ENCODE data around the gene EYS.

The EYS gene

DNA sequence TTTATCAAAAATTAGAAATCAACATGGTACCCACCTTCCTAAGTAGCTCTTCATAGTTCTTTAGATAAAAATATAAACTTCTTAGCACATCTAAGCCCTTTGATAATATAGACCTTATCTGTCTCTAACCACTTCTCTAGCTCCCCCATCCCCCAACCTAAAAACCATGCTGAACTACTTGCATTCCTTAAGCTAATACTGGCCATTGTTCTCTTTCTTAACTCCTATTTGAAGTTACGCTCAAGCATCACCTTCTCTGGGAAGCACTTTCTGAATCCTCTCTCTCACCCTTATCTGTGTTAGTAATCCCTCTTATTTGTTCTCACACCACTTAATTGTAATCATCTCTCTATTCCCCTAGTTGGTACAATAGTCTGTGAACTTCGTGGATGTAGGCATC is 1918.5 kb downstream of the EYS start:
- TF ChIP-seq TCF4 (CRISPR knock-in tag; IDR thresholded peaks at IDR 0.05; ENCODE audit: borderline replicate concordance), result no peak
- no peak for TF ChIP-seq ISL1 (CRISPR knock-in tag; IDR thresholded peaks at IDR 0.05)
- TF ChIP-seq OSR1 (CRISPR knock-in tag; IDR thresholded peaks at IDR 0.05), result no peak
- TF ChIP-seq PPARA (CRISPR knock-in tag; IDR thresholded peaks at IDR 0.05; ENCODE audit: borderline replicate concordance), result no peak
- no peak for TF ChIP-seq TOX (CRISPR knock-in tag; IDR thresholded peaks at IDR 0.05; ENCODE audit: borderline replicate concordance)
- TF ChIP-seq BACH2 (CRISPR knock-in tag; IDR thresholded peaks at IDR 0.05; ENCODE audit: borderline replicate concordance), result no peak
- no peak for TF ChIP-seq CSDC2 (CRISPR knock-in tag; IDR thresholded peaks at IDR 0.05)
- no peak for TF ChIP-seq RARB (CRISPR knock-in tag; IDR thresholded peaks at IDR 0.05)
- TF ChIP-seq ZC3H10 (CRISPR knock-in tag; IDR thresholded peaks at IDR 0.05), result no peak
- TF ChIP-seq, protein P1, sequence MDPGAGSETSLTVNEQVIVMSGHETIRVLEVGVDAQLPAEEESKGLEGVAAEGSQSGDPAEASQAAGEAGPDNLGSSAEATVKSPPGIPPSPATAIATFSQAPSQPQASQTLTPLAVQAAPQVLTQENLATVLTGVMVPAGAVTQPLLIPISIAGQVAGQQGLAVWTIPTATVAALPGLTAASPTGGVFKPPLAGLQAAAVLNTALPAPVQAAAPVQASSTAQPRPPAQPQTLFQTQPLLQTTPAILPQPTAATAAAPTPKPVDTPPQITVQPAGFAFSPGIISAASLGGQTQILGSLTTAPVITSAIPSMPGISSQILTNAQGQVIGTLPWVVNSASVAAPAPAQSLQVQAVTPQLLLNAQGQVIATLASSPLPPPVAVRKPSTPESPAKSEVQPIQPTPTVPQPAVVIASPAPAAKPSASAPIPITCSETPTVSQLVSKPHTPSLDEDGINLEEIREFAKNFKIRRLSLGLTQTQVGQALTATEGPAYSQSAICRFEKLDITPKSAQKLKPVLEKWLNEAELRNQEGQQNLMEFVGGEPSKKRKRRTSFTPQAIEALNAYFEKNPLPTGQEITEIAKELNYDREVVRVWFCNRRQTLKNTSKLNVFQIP (CRISPR knock-in tag; IDR thresholded peaks at IDR 0.05; ENCODE audit: borderline replicate concordance, low read depth), result no peak
- TF ChIP-seq, protein P2, sequence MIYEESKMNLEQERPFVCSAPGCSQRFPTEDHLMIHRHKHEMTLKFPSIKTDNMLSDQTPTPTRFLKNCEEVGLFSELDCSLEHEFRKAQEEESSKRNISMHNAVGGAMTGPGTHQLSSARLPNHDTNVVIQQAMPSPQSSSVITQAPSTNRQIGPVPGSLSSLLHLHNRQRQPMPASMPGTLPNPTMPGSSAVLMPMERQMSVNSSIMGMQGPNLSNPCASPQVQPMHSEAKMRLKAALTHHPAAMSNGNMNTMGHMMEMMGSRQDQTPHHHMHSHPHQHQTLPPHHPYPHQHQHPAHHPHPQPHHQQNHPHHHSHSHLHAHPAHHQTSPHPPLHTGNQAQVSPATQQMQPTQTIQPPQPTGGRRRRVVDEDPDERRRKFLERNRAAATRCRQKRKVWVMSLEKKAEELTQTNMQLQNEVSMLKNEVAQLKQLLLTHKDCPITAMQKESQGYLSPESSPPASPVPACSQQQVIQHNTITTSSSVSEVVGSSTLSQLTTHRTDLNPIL (CRISPR knock-in tag; IDR thresholded peaks at IDR 0.05; ENCODE audit: low read depth), result no peak
- TF ChIP-seq ESRRG (CRISPR knock-in tag; IDR thresholded peaks at IDR 0.05), result no peak
- ATAC-seq, result no peak

DNA sequence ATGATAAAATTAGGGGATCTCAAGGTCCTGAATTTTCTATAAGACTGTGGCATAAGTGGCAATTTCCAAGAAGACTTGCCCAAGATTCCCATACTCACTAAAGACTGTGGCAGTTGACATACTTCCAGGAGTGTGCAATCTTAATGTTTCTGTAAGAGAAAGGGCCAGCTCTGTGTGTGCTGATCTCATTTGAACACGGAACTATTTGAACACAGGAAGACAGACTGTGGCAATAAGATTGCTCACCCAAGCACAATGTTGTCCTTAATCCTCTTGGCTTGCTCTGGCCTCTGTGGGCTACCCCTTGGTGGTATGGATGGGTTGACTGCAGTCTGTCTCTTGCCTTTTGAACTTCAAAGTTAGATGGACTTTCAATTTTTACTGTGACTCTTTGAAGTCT is 1920.0 kb downstream of the EYS start:
- TF ChIP-seq CSRNP3 (CRISPR knock-in tag; IDR thresholded peaks at IDR 0.05), result no peak
- no peak for ATAC-seq

DNA sequence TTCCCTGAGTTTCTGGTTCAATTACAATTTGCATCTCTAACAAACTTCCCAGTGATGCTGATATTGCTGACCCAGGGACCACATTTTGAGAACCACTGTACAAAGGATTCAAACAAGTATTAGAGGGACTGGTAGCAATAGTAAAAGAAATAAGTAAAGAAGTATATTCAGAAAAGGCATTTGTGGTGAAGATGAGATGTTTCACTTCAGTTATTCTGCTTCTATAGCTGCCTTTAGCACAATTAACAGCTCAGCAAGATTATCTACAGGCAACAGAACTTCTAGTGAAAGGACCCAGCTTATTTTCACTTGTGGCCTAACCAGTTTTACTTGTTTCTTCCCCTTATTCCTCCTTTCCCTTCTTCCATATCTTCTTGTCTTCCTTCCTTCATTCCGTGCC is 1922.0 kb downstream of the EYS start:
- no peak for TF ChIP-seq RARB (CRISPR knock-in tag; IDR thresholded peaks at IDR 0.05)
- TF ChIP-seq ESRRG (CRISPR knock-in tag; IDR thresholded peaks at IDR 0.05), result no peak
- no peak for TF ChIP-seq TCF4 (CRISPR knock-in tag; IDR thresholded peaks at IDR 0.05; ENCODE audit: borderline replicate concordance)
- no peak for TF ChIP-seq SNAI2 (CRISPR knock-in tag; IDR thresholded peaks at IDR 0.05)
- TF ChIP-seq BACH2 (CRISPR knock-in tag; IDR thresholded peaks at IDR 0.05; ENCODE audit: borderline replicate concordance), result no peak
- TF ChIP-seq ZNF8 (CRISPR knock-in tag; IDR thresholded peaks at IDR 0.05), result no peak
- TF ChIP-seq ISL1 (CRISPR knock-in tag; IDR thresholded peaks at IDR 0.05), result no peak
- TF ChIP-seq, protein P2 (CRISPR knock-in tag; IDR thresholded peaks at IDR 0.05; ENCODE audit: low read depth), result no peak
- TF ChIP-seq OSR1 (CRISPR knock-in tag; IDR thresholded peaks at IDR 0.05), result no peak
- ATAC-seq, result no peak

- no peak for ATAC-seq
- TF ChIP-seq ZFP30 (CRISPR knock-in tag; IDR thresholded peaks at IDR 0.05) (no peak), ISL1 (CRISPR knock-in tag; IDR thresholded peaks at IDR 0.05) (no peak), PATZ1 (CRISPR knock-in tag; IDR thresholded peaks at IDR 0.05; ENCODE audit: borderline replicate concordance) (no peak), BACH2 (CRISPR knock-in tag; IDR thresholded peaks at IDR 0.05; ENCODE audit: borderline replicate concordance) (no peak), PPARA (CRISPR knock-in tag; IDR thresholded peaks at IDR 0.05; ENCODE audit: borderline replicate concordance) (no peak), CSDC2 (CRISPR knock-in tag; IDR thresholded peaks at IDR 0.05) (no peak), GLIS3 (CRISPR knock-in tag; IDR thresholded peaks at IDR 0.05) (no peak), ESRRG (CRISPR knock-in tag; IDR thresholded peaks at IDR 0.05) (no peak), ZFP3 (CRISPR knock-in tag; IDR thresholded peaks at IDR 0.05) (no peak), CSRNP3 (CRISPR knock-in tag; IDR thresholded peaks at IDR 0.05) (no peak), ZNF8 (CRISPR knock-in tag; IDR thresholded peaks at IDR 0.05) (no peak), SNAI2 (CRISPR knock-in tag; IDR thresholded peaks at IDR 0.05) (no peak)
These were observed 1923.9 kb downstream of the EYS start for GRCh38 chr6:63783096-63783495.

Measured in SK-N-SH treated with all-trans-retinoic acid at 6 μM for 48 hours (cell line).